SH-SY5Y (cell line): ENCODE data around the gene GRK6.

ENCODE experiments used
- GATA2 ChIP-seq: IDR thresholded peaks from 2 replicates; pipeline ENCODE4 v1.6.1; 2011; ENCODE audit warnings: mild to moderate bottlenecking, low read depth, low read length
- GATA3 ChIP-seq: IDR thresholded peaks from 2 replicates; pipeline ENCODE4 v1.6.1; 2011; ENCODE audit warnings: low read depth, mild to moderate bottlenecking, low read length, moderate library complexity

DNA sequence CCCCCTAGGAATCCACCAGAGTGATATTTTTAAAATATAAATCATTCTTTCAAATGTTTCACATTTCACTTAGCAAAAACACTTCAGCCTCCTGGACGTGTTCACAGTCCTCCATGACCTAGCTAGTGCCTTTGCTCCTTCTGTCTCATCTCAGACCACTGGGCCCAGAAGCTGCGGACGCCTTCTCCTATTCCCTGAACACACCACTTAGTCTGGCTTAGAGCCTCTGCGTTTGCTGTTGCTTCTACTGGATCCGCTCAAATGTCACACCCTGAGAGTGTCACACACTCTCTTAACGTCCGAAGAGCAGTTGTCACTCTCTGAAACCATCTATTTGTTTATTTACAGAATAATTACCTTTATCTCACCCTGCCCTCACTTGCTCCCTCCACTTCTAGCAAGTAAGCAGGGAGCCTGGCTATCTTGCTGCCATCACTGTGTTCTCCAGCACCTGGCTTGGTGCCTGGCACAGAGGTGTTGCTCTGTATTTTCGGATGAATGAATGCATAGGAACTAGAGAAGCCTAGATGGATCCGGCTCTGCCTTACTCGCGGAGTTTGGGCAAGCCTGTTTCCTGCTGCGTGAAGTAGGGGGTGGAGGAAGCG, 1.2 kb upstream of the GRK6 start:
- TF ChIP-seq GATA2 = no peak
- TF ChIP-seq GATA3 = no peak
